T-cell (primary cell): Measurements from ENCODE around the gene RNF150. TPM values are rescaled to one million over a fixed set of nuclear protein-coding genes. Genes with fewer than 3 reads are reported as not detected.

Source experiments
- ATAC-seq, 4 experiments: fragments of 200-7000 bp in 3 of 4; fragments of 150-1000 bp in 1 of 4; cut with Tn5 transposase; replicated peaks in 1 of 4; 1 replicate in 3 of 4; 2 replicates in 1 of 4; pipeline ENCODE4 v1.10.0; 2021; ENCODE audit warnings: moderate library complexity in 3 of 4, mild to moderate bottlenecking in 2 of 4, moderate number of reproducible peaks in 1 of 4
- CTCF ChIA-PET, 2 donors: fragments of 300-600 bp; sonication (Branson Sonifier 250); formaldehyde crosslinking; loops; one replicate each; lab custom pipeline; 2022; ENCODE audit warnings: antibody characterized with exemption in 2 of 2; lab: Charles Lee
- POLR2A ChIA-PET, 2 donors: fragments of 300-600 bp; sonication (Branson Sonifier 250); formaldehyde crosslinking; loops; one replicate each; lab custom pipeline; 2022; ENCODE audit warnings: antibody characterized with exemption in 2 of 2; lab: Charles Lee
- DNase-seq, 35 experiments: peaks; one replicate each; pipeline versions ENCODE4 v3.0.0 to v3.0.0-alpha.2; 2013 to 2023
- H3K27ac ChIP-seq: one replicate; pipeline ENCODE4 v1.5.1; 2013; ENCODE audit warnings: low read length
- H3K27me3 ChIP-seq, 2 experiments: replicated peaks in 1 of 2; 1 replicate in 1 of 2; 2 replicates in 1 of 2; pipeline versions ENCODE4 v1.6.1 to v1.7.0; 2013; ENCODE audit warnings: low read length in 1 of 2, mixed read lengths in 1 of 2; ENCODE audit not compliant: control insufficient read depth in 2 of 2, insufficient read depth in 2 of 2; ENCODE audit errors: extremely low read depth in 1 of 2
- H3K36me3 ChIP-seq, 2 donors: 1 replicate in 1 of 2; 2 replicates in 1 of 2; pipeline versions ENCODE4 v1.6.1 to v1.7.0; 2013; ENCODE audit warnings: low read length in 1 of 2; ENCODE audit not compliant: control insufficient read depth in 2 of 2, insufficient read depth in 1 of 2; ENCODE audit errors: extremely low read depth in 1 of 2
- H3K4me1 ChIP-seq, 2 experiments: 1 replicate in 1 of 2; 2 replicates in 1 of 2; pipeline versions ENCODE4 v1.6.1 to v1.7.0; 2013; ENCODE audit warnings: low read length in 2 of 2, mixed read lengths in 1 of 2; ENCODE audit not compliant: insufficient read depth in 2 of 2, control insufficient read depth in 1 of 2; ENCODE audit errors: extremely low read depth in 1 of 2
- H3K4me3 ChIP-seq, 2 donors: 1 replicate in 1 of 2; 2 replicates in 1 of 2; pipeline versions ENCODE4 v1.5.1 to v1.7.0; 2013; ENCODE audit warnings: mild to moderate bottlenecking in 2 of 2, low read length in 1 of 2, moderate library complexity in 1 of 2; ENCODE audit not compliant: control insufficient read depth in 1 of 2; ENCODE audit errors: extremely low read depth in 1 of 2
- H3K9me3 ChIP-seq: 2 replicates; pipeline ENCODE4 v1.7.0; 2013
- H3K27ac Mint-ChIP-seq, 2 donors: one replicate each; pipeline ENCODE4 v1.8.0; 2020 to 2021; ENCODE audit warnings: mild to moderate bottlenecking in 2 of 2, mixed read lengths in 2 of 2
- H3K27me3 Mint-ChIP-seq, 2 donors: one replicate each; pipeline ENCODE4 v1.8.0; 2021 to 2022; ENCODE audit warnings: mixed read lengths in 2 of 2
- H3K36me3 Mint-ChIP-seq: one replicate; pipeline ENCODE4 v1.8.0; 2021; ENCODE audit warnings: mixed read lengths
- H3K4me1 Mint-ChIP-seq, 3 donors: one replicate each; pipeline ENCODE4 v1.8.0; 2020 to 2022; ENCODE audit warnings: mixed read lengths in 3 of 3, mild to moderate bottlenecking in 1 of 3
- H3K4me3 Mint-ChIP-seq, 3 donors: one replicate each; pipeline ENCODE4 v1.8.0; 2020 to 2022; ENCODE audit warnings: mild to moderate bottlenecking in 3 of 3, mixed read lengths in 3 of 3, moderate library complexity in 3 of 3
- H3K9me3 Mint-ChIP-seq, 3 donors: one replicate each; pipeline ENCODE4 v1.8.0; 2020 to 2022; ENCODE audit warnings: mixed read lengths in 3 of 3
- WGBS: methylation state at CpG from one replicate; pipeline ENCODE4 v1.1.5; 2013; ENCODE audit warnings: missing lambda C conversion rate; ENCODE audit not compliant: insufficient coverage; 5-methylcytosine and 5-hydroxymethylcytosine counted together
- total RNA-seq, 35 experiments: library from RNA in 6 of 35; stranded (reverse) in 6 of 35; fragments of 120-200 nt in 1 of 35; gene quantifications; one replicate each; pipeline versions ENCODE4 v1.2.1 to v1.2.4 and lab custom pipeline; 2013 to 2026

Gene RNF150
- total RNA-seq, 5 donors from 2014 or later (not counting 1 experiment from before 2014, with no cell fraction given) = 0.09 to 0.35 (median 0.30) TPM; not detected in 2

- no peaks in the 10 kb centered on the region for H3K9me3 ChIP-seq
- no peak overlapping the region for H3K27ac ChIP-seq
- H3K4me3 ChIP-seq = no peak overlapping the region
- H3K4me3 Mint-ChIP-seq = no peak overlapping the region
- ATAC-seq (no peak), DNase-seq (no peak)
- no peaks in the 10 kb centered on the region for H3K36me3 ChIP-seq
- no peak overlapping the region for H3K27ac Mint-ChIP-seq
- H3K4me1 ChIP-seq = no peaks in the 10 kb centered on the region
- no peaks in the 10 kb centered on the region for H3K27me3 ChIP-seq
- WGBS = no CpG with 5 or more reads among the region's 1 CpG
- peaks cover 0 to 5% of the 10 kb centered on the region in 2 donors for H3K27me3 Mint-ChIP-seq
- H3K9me3 Mint-ChIP-seq = peaks cover 9 to 20% (median 10%) of the 10 kb centered on the region in 3 donors
- no peaks in the 10 kb centered on the region for H3K36me3 Mint-ChIP-seq
- ChIA-PET POLR2A (no interaction called here), CTCF (no interaction called here)
- no peaks in the 10 kb centered on the region for H3K4me1 Mint-ChIP-seq
Measured at GRCh38 chr4:141117935-141118334, 15.3 kb downstream of the RNF150 start.

GRCh38 chr4:141109983-141110382 is 23.3 kb downstream of the RNF150 start:
- no peaks in the 10 kb centered on the region for H3K36me3 ChIP-seq
- no peaks in the 10 kb centered on the region for H3K4me1 Mint-ChIP-seq
- CTCF ChIA-PET = no interaction called here
- H3K4me1 ChIP-seq = no peaks in the 10 kb centered on the region
- no peaks in the 10 kb centered on the region for H3K27me3 ChIP-seq
- no peaks in the 10 kb centered on the region for H3K36me3 Mint-ChIP-seq
- POLR2A ChIA-PET = no interaction called here
- H3K4me3 ChIP-seq = no peak overlapping the region
- H3K4me3 Mint-ChIP-seq = no peak overlapping the region
- DNase-seq (no peak), ATAC-seq (no peak)
- WGBS = 89% methylated on average over 2 of the region's 4 CpGs
- H3K9me3 ChIP-seq = no peaks in the 10 kb centered on the region
- no peak overlapping the region for H3K27ac Mint-ChIP-seq
- peaks cover 2 to 12% (median 5%) of the 10 kb centered on the region in 3 donors for H3K9me3 Mint-ChIP-seq
- no peak overlapping the region for H3K27ac ChIP-seq
- H3K27me3 Mint-ChIP-seq = peaks cover 5% of the 10 kb centered on the region in 2 donors

GRCh38 chr4:141107927-141108326 is 25.3 kb downstream of the RNF150 start:
- Histone ChIP-seq H3K4me1 (no peaks in the 10 kb centered on the region), H3K36me3 (no peaks in the 10 kb centered on the region), H3K9me3 (no peaks in the 10 kb centered on the region), H3K4me3 (no peak overlapping the region), H3K27ac (no peak overlapping the region), H3K27me3 (no peaks in the 10 kb centered on the region)
- no peaks in the 10 kb centered on the region for H3K36me3 Mint-ChIP-seq
- POLR2A ChIA-PET = no interaction called here
- H3K9me3 Mint-ChIP-seq = peaks cover 0 to 4% (median 3%) of the 10 kb centered on the region in 3 donors
- H3K4me1 Mint-ChIP-seq = no peaks in the 10 kb centered on the region
- DNase-seq = no peak
- no peak for ATAC-seq
- H3K27ac Mint-ChIP-seq = no peak overlapping the region
- CTCF ChIA-PET = no interaction called here
- peaks cover 0 to 5% of the 10 kb centered on the region in 2 donors for H3K27me3 Mint-ChIP-seq
- WGBS = 100% methylated on average over 1 of the region's 3 CpGs
- no peak overlapping the region for H3K4me3 Mint-ChIP-seq

- H3K4me1 ChIP-seq = no peaks in the 10 kb centered on the region
- Mint-ChIP-seq H3K4me1 (no peaks in the 10 kb centered on the region), H3K27me3 (peaks cover 2 to 5% of the 10 kb centered on the region in 2 donors), H3K4me3 (no peak overlapping the region), H3K36me3 (no peaks in the 10 kb centered on the region), H3K9me3 (no peaks in the 10 kb centered on the region), H3K27ac (no peak overlapping the region)
- H3K9me3 ChIP-seq = no peaks in the 10 kb centered on the region
- ChIA-PET CTCF (no interaction called here), POLR2A (no interaction called here)
- WGBS = 90% methylated on average over 2 of the region's 3 CpGs
- no peaks in the 10 kb centered on the region for H3K27me3 ChIP-seq
- no peaks in the 10 kb centered on the region for H3K36me3 ChIP-seq
- H3K4me3 ChIP-seq = no peak overlapping the region
- no peak for DNase-seq
- ATAC-seq = no peak
- no peak overlapping the region for H3K27ac ChIP-seq
Measured at GRCh38 chr4:141102367-141102766, 30.9 kb downstream of the RNF150 start.

- WGBS = 79% methylated on average over 3 of the region's 4 CpGs
- no peaks in the 10 kb centered on the region for H3K4me1 ChIP-seq
- no peaks in the 10 kb centered on the region for H3K36me3 Mint-ChIP-seq
- no peaks in the 10 kb centered on the region for H3K4me1 Mint-ChIP-seq
- ATAC-seq (no peak), DNase-seq (no peak)
- ChIA-PET CTCF (interaction anchor here in 1 of 2 donors (0.6 kb wide), 1 partner anchor 344 kb away, joined by 19 read pairs; no protein-coding TSS in a partner anchor), POLR2A (no interaction called here)
- H3K4me3 ChIP-seq = no peak overlapping the region
- H3K27me3 ChIP-seq = no peaks in the 10 kb centered on the region
- H3K9me3 ChIP-seq = no peaks in the 10 kb centered on the region
- peaks cover 2 to 5% of the 10 kb centered on the region in 2 donors for H3K27me3 Mint-ChIP-seq
- no peaks in the 10 kb centered on the region for H3K36me3 ChIP-seq
- H3K4me3 Mint-ChIP-seq = no peak overlapping the region
- no peak overlapping the region for H3K27ac ChIP-seq
- no peaks in the 10 kb centered on the region for H3K9me3 Mint-ChIP-seq
- H3K27ac Mint-ChIP-seq = no peak overlapping the region
Measured at GRCh38 chr4:141101511-141101910, 31.8 kb downstream of the RNF150 start.

GRCh38 chr4:141099326-141099725 is 33.9 kb downstream of the RNF150 start:
- H3K4me1 Mint-ChIP-seq = no peaks in the 10 kb centered on the region
- Histone ChIP-seq H3K27ac (no peak overlapping the region), H3K36me3 (no peaks in the 10 kb centered on the region), H3K4me3 (no peak overlapping the region), H3K9me3 (no peaks in the 10 kb centered on the region), H3K27me3 (no peaks in the 10 kb centered on the region), H3K4me1 (no peaks in the 10 kb centered on the region)
- H3K4me3 Mint-ChIP-seq = no peak overlapping the region
- no peak for ATAC-seq
- CTCF ChIA-PET = no interaction called here
- H3K36me3 Mint-ChIP-seq = no peaks in the 10 kb centered on the region
- no peak for DNase-seq
- WGBS = 100% methylated on average over 1 of the region's 1 CpG
- POLR2A ChIA-PET = no interaction called here
- peaks cover 2 to 5% of the 10 kb centered on the region in 2 donors for H3K27me3 Mint-ChIP-seq
- H3K9me3 Mint-ChIP-seq = peaks cover 0 to 2% (median 0%) of the 10 kb centered on the region in 3 donors
- no peak overlapping the region for H3K27ac Mint-ChIP-seq

- H3K36me3 Mint-ChIP-seq = no peaks in the 10 kb centered on the region
- POLR2A ChIA-PET = no interaction called here
- no peak overlapping the region for H3K4me3 Mint-ChIP-seq
- peaks cover 8 to 10% (median 8%) of the 10 kb centered on the region in 3 donors for H3K9me3 Mint-ChIP-seq
- H3K36me3 ChIP-seq = no peaks in the 10 kb centered on the region
- DNase-seq = no peak
- no peaks in the 10 kb centered on the region for H3K4me1 Mint-ChIP-seq
- no peaks in the 10 kb centered on the region for H3K4me1 ChIP-seq
- WGBS = 90% methylated on average over 3 of the region's 3 CpGs
- H3K9me3 ChIP-seq = no peaks in the 10 kb centered on the region
- peaks cover 2 to 5% of the 10 kb centered on the region in 2 donors for H3K27me3 Mint-ChIP-seq
- no peak overlapping the region for H3K4me3 ChIP-seq
- H3K27ac ChIP-seq = no peak overlapping the region
- H3K27ac Mint-ChIP-seq = no peak overlapping the region
- H3K27me3 ChIP-seq = no peaks in the 10 kb centered on the region
- no peak for ATAC-seq
- CTCF ChIA-PET = no interaction called here
Measured at GRCh38 chr4:141098163-141098562, 35.1 kb downstream of the RNF150 start.
